Osteoblast (primary cell): ENCODE measurements around the gene MAML2. TPM values are rescaled to one million over a fixed set of nuclear protein-coding genes. Genes with fewer than 3 reads are reported as not detected.

ENCODE experiments used
- DNase-seq: peaks from one replicate; pipeline ENCODE4 v3.0.0; 2011; ENCODE audit warnings: low spot score, mixed read lengths; ENCODE audit not compliant: insufficient read length; ENCODE audit errors: missing footprints
- H2AFZ ChIP-seq: 2 replicates; pipeline ENCODE4 v1.6.0; 2011; ENCODE audit warnings: mild to moderate bottlenecking, low read length
- H3K27ac ChIP-seq: 2 replicates; pipeline ENCODE4 v1.5.1; 2011; ENCODE audit warnings: mild to moderate bottlenecking, low read depth, low read length, moderate library complexity
- H3K27me3 ChIP-seq: 2 replicates; pipeline ENCODE4 v1.6.0; 2012; ENCODE audit warnings: mild to moderate bottlenecking, control low read depth, inconsistent platforms, low read length, moderate library complexity; ENCODE audit not compliant: insufficient read depth
- H3K36me3 ChIP-seq: 2 replicates; pipeline ENCODE4 v1.5.1; 2011; ENCODE audit warnings: mild to moderate bottlenecking, low read length, control low read depth, moderate library complexity; ENCODE audit not compliant: insufficient read depth
- H3K4me1 ChIP-seq: 2 replicates; pipeline ENCODE4 v1.5.1; 2011; ENCODE audit warnings: mild to moderate bottlenecking, low read length, control low read depth, moderate library complexity; ENCODE audit not compliant: insufficient read depth
- H3K4me2 ChIP-seq: 2 replicates; pipeline ENCODE4 v1.6.0; 2011; ENCODE audit warnings: mild to moderate bottlenecking, low read length; ENCODE audit not compliant: insufficient read depth
- H3K4me3 ChIP-seq: fragments of 200-600 bp; sonication (generic); 3 replicates; pipeline ENCODE4 v1.5.1; 2012; ENCODE audit warnings: mild to moderate bottlenecking, low read length, inconsistent platforms; ENCODE audit not compliant: insufficient read depth
- H3K79me2 ChIP-seq: 2 replicates; pipeline ENCODE4 v1.6.0; 2012; ENCODE audit warnings: mild to moderate bottlenecking, low read length, control low read depth, inconsistent platforms; ENCODE audit not compliant: insufficient read depth
- H3K9me3 ChIP-seq: 2 replicates; pipeline ENCODE4 v1.5.1; 2011; ENCODE audit warnings: low read depth, low read length, control low read depth
- H4K20me1 ChIP-seq: 2 replicates; pipeline ENCODE4 v1.6.0; 2012; ENCODE audit warnings: mild to moderate bottlenecking, low read length, control low read depth; ENCODE audit not compliant: insufficient read depth
- total RNA-seq: library from RNA; depleted of rRNA; stranded (reverse); fragments of >200 nt; gene quantifications from 2 replicates; pipeline ENCODE4 v1.2.3, GENCODE V29; 2012
- TF ChIP-seq, protein P1 (sequence below): IDR thresholded peaks from 2 replicates; pipeline ENCODE4 v1.5.1; 2011; ENCODE audit warnings: mild to moderate bottlenecking, low read depth, low read length, moderate library complexity; ENCODE audit errors: extremely low read depth

Gene MAML2
- total RNA-seq, 1 donor, result 17.4 TPM

DNA sequence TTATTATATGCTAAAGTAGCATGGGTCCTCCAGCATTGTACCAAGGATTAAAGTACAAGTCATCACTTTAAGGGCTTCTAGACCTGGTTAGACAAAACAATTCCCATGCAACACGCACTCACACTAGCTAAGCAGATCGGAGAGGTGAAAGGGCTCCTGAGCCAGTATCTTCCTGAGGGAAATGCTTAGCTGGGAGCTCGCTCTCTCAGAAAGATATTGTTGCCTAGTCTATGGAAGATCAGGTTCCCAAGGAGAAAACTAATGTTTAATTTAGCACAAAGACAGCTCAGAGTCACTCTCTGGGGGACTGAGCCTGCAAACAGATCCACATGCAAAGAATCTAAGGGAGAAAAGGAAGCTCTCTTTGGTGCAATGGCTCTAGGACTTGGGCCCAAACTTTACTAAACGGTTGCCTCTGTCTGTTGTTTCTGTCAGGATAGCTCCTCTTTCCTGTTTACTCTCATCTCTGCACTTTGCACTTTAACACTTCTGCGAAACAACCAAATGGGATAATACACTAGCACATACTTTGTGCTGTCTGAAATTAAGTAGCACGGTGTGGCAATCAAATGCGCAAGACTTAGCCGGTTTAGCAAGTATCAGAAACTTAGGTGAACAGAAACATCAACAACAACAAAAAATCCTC lies 10.7 kb downstream of the MAML2 start:
- H3K36me3 ChIP-seq, result peaks cover 8% of the 10 kb centered on the region
- DNase-seq, result peak; percentile 60
- H3K4me2 ChIP-seq, result peak overlapping the region; percentile 59
- H4K20me1 ChIP-seq, result peaks cover 11% of the 10 kb centered on the region
- no peak overlapping the region for H3K4me3 ChIP-seq
- no peaks in the 10 kb centered on the region for H3K9me3 ChIP-seq
- no peaks in the 10 kb centered on the region for H3K27me3 ChIP-seq
- peaks cover 99% of the 10 kb centered on the region for H3K79me2 ChIP-seq
- peak overlapping the region; percentile 70 for H3K27ac ChIP-seq
- no peak overlapping the region for H2AFZ ChIP-seq
- TF ChIP-seq, protein P1, sequence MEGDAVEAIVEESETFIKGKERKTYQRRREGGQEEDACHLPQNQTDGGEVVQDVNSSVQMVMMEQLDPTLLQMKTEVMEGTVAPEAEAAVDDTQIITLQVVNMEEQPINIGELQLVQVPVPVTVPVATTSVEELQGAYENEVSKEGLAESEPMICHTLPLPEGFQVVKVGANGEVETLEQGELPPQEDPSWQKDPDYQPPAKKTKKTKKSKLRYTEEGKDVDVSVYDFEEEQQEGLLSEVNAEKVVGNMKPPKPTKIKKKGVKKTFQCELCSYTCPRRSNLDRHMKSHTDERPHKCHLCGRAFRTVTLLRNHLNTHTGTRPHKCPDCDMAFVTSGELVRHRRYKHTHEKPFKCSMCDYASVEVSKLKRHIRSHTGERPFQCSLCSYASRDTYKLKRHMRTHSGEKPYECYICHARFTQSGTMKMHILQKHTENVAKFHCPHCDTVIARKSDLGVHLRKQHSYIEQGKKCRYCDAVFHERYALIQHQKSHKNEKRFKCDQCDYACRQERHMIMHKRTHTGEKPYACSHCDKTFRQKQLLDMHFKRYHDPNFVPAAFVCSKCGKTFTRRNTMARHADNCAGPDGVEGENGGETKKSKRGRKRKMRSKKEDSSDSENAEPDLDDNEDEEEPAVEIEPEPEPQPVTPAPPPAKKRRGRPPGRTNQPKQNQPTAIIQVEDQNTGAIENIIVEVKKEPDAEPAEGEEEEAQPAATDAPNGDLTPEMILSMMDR, result no peak
- peaks cover 58% of the 10 kb centered on the region for H3K4me1 ChIP-seq

DNA sequence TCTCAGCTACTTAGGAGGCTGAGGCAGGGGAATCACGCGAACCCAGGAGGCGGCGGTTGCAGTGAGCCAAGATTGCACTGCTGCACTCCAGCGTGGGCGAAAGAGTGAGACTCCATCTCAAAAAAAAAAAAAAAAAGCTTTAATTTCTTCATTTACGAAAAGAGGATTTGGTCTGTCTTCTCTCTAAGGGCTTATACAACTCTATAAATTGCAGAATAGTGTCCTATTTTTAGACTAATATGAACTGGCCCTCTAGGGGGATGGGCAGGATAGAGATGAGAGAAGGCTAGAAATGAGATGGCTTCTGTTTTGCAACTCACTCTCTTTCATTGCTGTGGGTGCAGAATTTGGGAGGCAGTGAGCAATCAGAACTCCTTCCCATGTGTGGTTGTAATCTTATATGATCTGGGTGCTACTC lies 11.3 kb downstream of the MAML2 start:
- DNase-seq, result no peak
- no peak overlapping the region for H3K4me3 ChIP-seq
- peak overlapping the region; percentile 59 for H3K4me2 ChIP-seq
- H3K27me3 ChIP-seq, result no peaks in the 10 kb centered on the region
- H2AFZ ChIP-seq, result no peak overlapping the region
- peaks cover 9% of the 10 kb centered on the region for H4K20me1 ChIP-seq
- no peaks in the 10 kb centered on the region for H3K9me3 ChIP-seq
- H3K79me2 ChIP-seq, result peaks cover 99% of the 10 kb centered on the region
- peaks cover 8% of the 10 kb centered on the region for H3K36me3 ChIP-seq
- TF ChIP-seq, protein P1, result no peak
- H3K4me1 ChIP-seq, result peaks cover 59% of the 10 kb centered on the region
- peak overlapping the region; percentile 70 for H3K27ac ChIP-seq

DNA sequence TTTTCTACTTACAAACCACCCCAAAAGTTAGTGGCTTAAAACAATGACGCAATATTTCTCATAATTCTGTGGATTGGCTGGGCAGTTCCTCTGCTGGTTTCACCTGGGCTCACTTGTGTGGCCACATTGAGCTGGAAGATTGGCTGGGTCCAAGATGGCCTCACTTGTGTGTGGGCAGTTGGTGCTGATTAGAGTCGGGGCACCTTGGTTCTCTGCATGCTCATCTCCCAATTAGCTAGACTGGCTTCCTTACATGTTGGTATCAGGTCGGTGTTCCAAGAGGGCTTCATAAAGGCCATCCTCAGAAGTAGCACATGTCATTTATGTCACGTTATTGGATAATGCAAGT lies 12.5 kb downstream of the MAML2 start:
- TF ChIP-seq, protein P1, result no peak
- Histone ChIP-seq H3K4me2 (no peak overlapping the region), H4K20me1 (peaks cover 9% of the 10 kb centered on the region), H3K9me3 (no peaks in the 10 kb centered on the region), H3K79me2 (peaks cover 99% of the 10 kb centered on the region), H2AFZ (no peak overlapping the region), H3K36me3 (peaks cover 8% of the 10 kb centered on the region), H3K4me3 (no peak overlapping the region), H3K27me3 (no peaks in the 10 kb centered on the region), H3K27ac (peak overlapping the region; percentile 62), H3K4me1 (peaks cover 67% of the 10 kb centered on the region)
- DNase-seq, result no peak

DNA sequence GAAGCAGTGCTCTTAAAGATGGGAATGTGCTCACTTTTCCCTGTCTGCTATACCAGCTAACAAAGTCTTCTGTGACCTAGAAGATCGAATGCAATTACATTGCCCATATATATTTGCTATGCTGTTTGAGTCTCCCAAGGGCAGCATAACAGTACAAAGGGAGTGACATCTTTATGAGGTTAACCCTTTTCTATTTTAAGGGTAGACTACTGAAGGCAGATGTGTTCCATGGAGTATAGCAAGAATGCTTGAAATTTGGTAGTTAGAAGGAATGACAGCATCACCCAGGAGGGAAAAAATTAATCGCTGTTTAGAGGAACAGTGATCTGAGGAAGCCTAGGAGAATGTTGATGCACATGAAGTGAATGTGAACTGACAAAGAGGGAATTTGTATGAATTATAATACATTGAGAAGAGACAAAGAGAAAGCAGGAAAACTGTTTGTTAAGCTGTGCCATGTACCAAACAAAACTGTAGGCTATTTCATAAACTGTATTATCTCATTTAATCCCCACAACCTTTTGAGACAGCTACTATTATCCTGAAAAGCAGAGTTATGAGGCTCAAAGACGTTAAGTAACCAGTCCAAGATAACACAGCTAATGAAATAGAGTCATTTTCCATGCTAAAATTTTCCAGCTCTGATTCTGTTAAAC lies 13.0 kb downstream of the MAML2 start:
- peak overlapping the region; percentile 14 for H3K4me2 ChIP-seq

More for the DNA sequence above, 13.0 kb downstream of the MAML2 start:
- peaks cover 96% of the 10 kb centered on the region for H3K79me2 ChIP-seq
- H3K27me3 ChIP-seq, result no peaks in the 10 kb centered on the region
- H3K9me3 ChIP-seq, result no peaks in the 10 kb centered on the region
- peaks cover 6% of the 10 kb centered on the region for H3K36me3 ChIP-seq
- peaks cover 9% of the 10 kb centered on the region for H4K20me1 ChIP-seq
- no peak for DNase-seq
- H2AFZ ChIP-seq, result no peak overlapping the region
- TF ChIP-seq, protein P1, result no peak
- peaks cover 72% of the 10 kb centered on the region for H3K4me1 ChIP-seq
- H3K27ac ChIP-seq, result peak overlapping the region; percentile 62
- no peak overlapping the region for H3K4me3 ChIP-seq
